B cell (primary cell): ENCODE results near the gene PLAGL2. TPM values are rescaled to one million over a fixed set of nuclear protein-coding genes. Genes with fewer than 3 reads are reported as not detected.
"Not testable (repeated sequence)": the region's sequence is repeated elsewhere in the genome, so short reads cannot be mapped to it uniquely, and the experiment has no call there.

ENCODE experiments used
- ATAC-seq: fragments of 200-7000 bp; cut with Tn5 transposase; one replicate; pipeline ENCODE4 v1.10.0; 2021; ENCODE audit warnings: low read depth, mild to moderate bottlenecking, moderate number of reproducible peaks, moderate library complexity
- CTCF ChIA-PET: fragments of 350-600 bp; sonication (Branson Sonifier 250); formaldehyde crosslinking; loops from one replicate; lab custom pipeline; 2021; ENCODE audit warnings: antibody characterized with exemption, inconsistent platforms; lab: Charles Lee
- POLR2A ChIA-PET: fragments of 350-600 bp; sonication (Branson Sonifier 250); formaldehyde crosslinking; loops from one replicate; lab custom pipeline; 2021; ENCODE audit warnings: antibody characterized with exemption; lab: Charles Lee
- DNase-seq: peaks from one replicate; pipeline ENCODE4 v3.0.0; 2013
- H2AFZ ChIP-seq: 2 replicates; pipeline ENCODE4 v1.6.1; 2012; ENCODE audit warnings: mild to moderate bottlenecking, low read depth, low read length; ENCODE audit not compliant: insufficient read depth, poor library complexity, severe bottlenecking
- H3K27ac ChIP-seq, 2 donors: 1 replicate in 1 of 2; 2 replicates in 1 of 2; pipeline ENCODE4 v1.5.1; 2012 to 2013; ENCODE audit warnings: low read length in 2 of 2, mild to moderate bottlenecking in 2 of 2, moderate library complexity in 1 of 2
- H3K27me3 ChIP-seq, 4 experiments: fragments of 200-600 bp in 1 of 4; sonication (generic) in 1 of 4; replicated peaks in 1 of 4; 1 replicate in 2 of 4; 2 replicates in 2 of 4; pipeline versions ENCODE4 v1.6.1 to v1.7.0; 2013 to 2016; ENCODE audit warnings: low read length in 3 of 4, mild to moderate bottlenecking in 2 of 4, mixed read lengths in 1 of 4, moderate library complexity in 1 of 4; ENCODE audit not compliant: insufficient read depth in 4 of 4, control insufficient read depth in 3 of 4; ENCODE audit errors: control extremely low read depth in 1 of 4
- H3K36me3 ChIP-seq, 2 experiments: replicated peaks in 1 of 2; 1 replicate in 1 of 2; 2 replicates in 1 of 2; pipeline versions ENCODE4 v1.6.1 to v1.7.1; 2013; ENCODE audit warnings: low read length in 1 of 2; ENCODE audit not compliant: insufficient read depth in 2 of 2, control insufficient read depth in 1 of 2; ENCODE audit errors: control extremely low read depth in 1 of 2, extremely low read depth in 1 of 2
- H3K4me1 ChIP-seq, 2 donors: fragments of 200-600 bp in 1 of 2; sonication (generic) in 1 of 2; 1 replicate in 1 of 2; 2 replicates in 1 of 2; pipeline versions ENCODE4 v1.5.1 to v1.6.1; 2013 to 2017; ENCODE audit warnings: low read length in 2 of 2; ENCODE audit not compliant: control insufficient read depth in 2 of 2, insufficient read depth in 2 of 2
- H3K4me2 ChIP-seq: replicated peaks from 2 replicates; pipeline ENCODE3; 2012; ENCODE audit warnings: mild to moderate bottlenecking, low read depth, low read length; ENCODE audit not compliant: poor library complexity, severe bottlenecking
- H3K4me3 ChIP-seq, 5 experiments: fragments of 200-600 bp in 1 of 5; sonication (generic) in 1 of 5; 1 replicate in 3 of 5; 2 replicates in 2 of 5; pipeline versions ENCODE4 v1.5.1 to v1.7.0; 2011 to 2016; ENCODE audit warnings: low read length in 4 of 5, mild to moderate bottlenecking in 4 of 5, low read depth in 2 of 5, control low read depth in 1 of 5, moderate library complexity in 1 of 5; ENCODE audit not compliant: insufficient read depth in 1 of 5; ENCODE audit errors: control extremely low read depth in 1 of 5, extremely low read depth in 1 of 5
- H3K79me2 ChIP-seq: fragments of 200-600 bp; sonication (generic); one replicate; pipeline ENCODE4 v1.6.0; 2016; ENCODE audit warnings: low read length; ENCODE audit not compliant: control insufficient read depth, insufficient read depth
- H3K9ac ChIP-seq: fragments of 200-600 bp; sonication (generic); 2 replicates; pipeline ENCODE4 v1.6.1; 2017; ENCODE audit warnings: mild to moderate bottlenecking, low read length, moderate library complexity
- H3K9me3 ChIP-seq, 3 donors: one replicate each; pipeline versions ENCODE4 v1.6.1 to v1.7.1; 2013; ENCODE audit warnings: low read length in 2 of 3; ENCODE audit not compliant: control insufficient read depth in 2 of 3, insufficient read depth in 1 of 3; ENCODE audit errors: control extremely low read depth in 1 of 3
- H4K20me1 ChIP-seq: 2 replicates; pipeline ENCODE4 v1.6.0; 2012; ENCODE audit warnings: mild to moderate bottlenecking, low read length; ENCODE audit not compliant: insufficient read depth, control insufficient read depth, poor library complexity, severe bottlenecking
- H3K27ac Mint-ChIP-seq: one replicate; pipeline ENCODE4 v1.8.0; 2021; ENCODE audit warnings: mixed read lengths
- H3K27me3 Mint-ChIP-seq: one replicate; pipeline ENCODE4 v1.8.0; 2021; ENCODE audit warnings: mixed read lengths
- H3K4me1 Mint-ChIP-seq: one replicate; pipeline ENCODE4 v1.8.0; 2021; ENCODE audit warnings: mixed read lengths
- H3K4me3 Mint-ChIP-seq: one replicate; pipeline ENCODE4 v1.8.0; 2021; ENCODE audit warnings: mixed read lengths
- H3K9me3 Mint-ChIP-seq: one replicate; pipeline ENCODE4 v1.8.0; 2022; ENCODE audit warnings: mixed read lengths; ENCODE audit not compliant: insufficient read depth
- EZH2 ChIP-seq: IDR thresholded peaks from 2 replicates; pipeline ENCODE4 v1.6.1; 2012; ENCODE audit warnings: borderline replicate concordance, low read depth, mild to moderate bottlenecking, moderate library complexity, low read length; ENCODE audit not compliant: insufficient read depth, poor library complexity, severe bottlenecking
- WGBS: methylation state at CpG from one replicate; pipeline ENCODE4 v1.1.5; 2013; ENCODE audit warnings: missing lambda C conversion rate; ENCODE audit not compliant: insufficient coverage; 5-methylcytosine and 5-hydroxymethylcytosine counted together
- intact Hi-C: fragments of 100-400 bp; cut with micrococcal nuclease; formaldehyde crosslinking; loops from one replicate; pipeline ENCODE4 v1.10.0; 2022
- polyA plus RNA-seq: library from polyadenylated mRNA; depleted of rRNA; stranded (reverse); fragments of >200 nt; gene quantifications from 2 replicates; pipeline ENCODE4 v1.2.3, GENCODE V29; 2012
- total RNA-seq, 2 donors: library from RNA; stranded (reverse); fragments of 120-200 nt in 1 of 2; gene quantifications; 1 replicate in 1 of 2; 2 replicates in 1 of 2; pipeline versions ENCODE4 v1.2.3 to v1.2.4, GENCODE V29; 2013 to 2022
- TF ChIP-seq, protein P1 (sequence below): fragments of 200-600 bp; IDR thresholded peaks from one replicate; pipeline ENCODE4 v1.8.0; 2022; ENCODE audit warnings: antibody characterized with exemption, mild to moderate bottlenecking

PLAGL2 gene
- total and polyA plus RNA-seq, 2 donors (not counting 1 experiment from before 2014, with no cell fraction given): 4.4 to 18.4 TPM

DNA sequence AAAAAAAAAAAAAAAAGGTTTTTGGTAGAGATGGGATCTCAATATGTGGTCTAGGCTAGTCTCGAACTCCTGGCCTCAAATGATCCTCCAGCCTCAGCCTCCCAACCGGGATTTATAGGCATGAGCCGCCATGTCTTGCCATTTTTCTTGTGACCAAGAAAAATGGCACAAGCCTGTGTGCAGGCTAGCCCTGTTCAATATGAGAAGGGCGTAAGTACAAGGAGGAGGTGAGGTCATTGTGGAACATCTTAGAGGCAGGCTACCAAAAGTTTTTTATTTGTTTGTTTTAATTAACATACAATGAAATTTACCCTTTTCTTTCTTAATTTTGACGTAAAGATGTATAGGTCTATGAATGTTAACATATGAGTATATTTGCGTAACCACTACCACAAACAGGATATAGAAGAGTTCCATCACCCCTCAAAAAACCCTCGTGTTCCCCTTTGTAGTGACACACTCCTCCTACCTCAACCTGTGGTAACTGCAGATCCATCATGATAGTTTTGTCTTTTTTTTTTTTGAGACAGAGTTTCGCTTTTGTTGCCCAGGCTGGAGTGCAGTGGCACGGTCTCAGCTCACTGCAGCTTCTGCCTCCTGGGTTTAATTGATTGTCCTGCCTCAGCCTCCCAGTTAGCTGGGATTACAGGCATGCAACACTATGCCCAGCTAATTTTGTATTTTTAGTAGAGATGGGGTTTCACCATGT, 41.6 kb upstream of the PLAGL2 start:
- no peaks in the 10 kb centered on the region for H3K79me2 ChIP-seq
- H3K27ac Mint-ChIP-seq: no peak overlapping the region
- ATAC-seq: no peak
- no peak overlapping the region for H3K9ac ChIP-seq
- H3K4me1 Mint-ChIP-seq: peaks cover 8% of the 10 kb centered on the region
- ChIA-PET POLR2A (no interaction called here), CTCF (no interaction called here)
- no peak overlapping the region for H3K4me3 Mint-ChIP-seq
- TF ChIP-seq, protein P1, sequence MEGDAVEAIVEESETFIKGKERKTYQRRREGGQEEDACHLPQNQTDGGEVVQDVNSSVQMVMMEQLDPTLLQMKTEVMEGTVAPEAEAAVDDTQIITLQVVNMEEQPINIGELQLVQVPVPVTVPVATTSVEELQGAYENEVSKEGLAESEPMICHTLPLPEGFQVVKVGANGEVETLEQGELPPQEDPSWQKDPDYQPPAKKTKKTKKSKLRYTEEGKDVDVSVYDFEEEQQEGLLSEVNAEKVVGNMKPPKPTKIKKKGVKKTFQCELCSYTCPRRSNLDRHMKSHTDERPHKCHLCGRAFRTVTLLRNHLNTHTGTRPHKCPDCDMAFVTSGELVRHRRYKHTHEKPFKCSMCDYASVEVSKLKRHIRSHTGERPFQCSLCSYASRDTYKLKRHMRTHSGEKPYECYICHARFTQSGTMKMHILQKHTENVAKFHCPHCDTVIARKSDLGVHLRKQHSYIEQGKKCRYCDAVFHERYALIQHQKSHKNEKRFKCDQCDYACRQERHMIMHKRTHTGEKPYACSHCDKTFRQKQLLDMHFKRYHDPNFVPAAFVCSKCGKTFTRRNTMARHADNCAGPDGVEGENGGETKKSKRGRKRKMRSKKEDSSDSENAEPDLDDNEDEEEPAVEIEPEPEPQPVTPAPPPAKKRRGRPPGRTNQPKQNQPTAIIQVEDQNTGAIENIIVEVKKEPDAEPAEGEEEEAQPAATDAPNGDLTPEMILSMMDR: no peak
- TF ChIP-seq EZH2: no peak
- H3K9me3 Mint-ChIP-seq: no peaks in the 10 kb centered on the region
- peaks cover 0 to 5% (median 3%) of the 10 kb centered on the region in 3 donors for H3K9me3 ChIP-seq
- peaks cover 0 to 5% of the 10 kb centered on the region in 2 donors for H3K4me1 ChIP-seq
- H3K4me2 ChIP-seq: no peak overlapping the region
- H3K4me3 ChIP-seq: no peak overlapping the region
- no peaks in the 10 kb centered on the region for H3K27me3 ChIP-seq
- peaks cover 4% of the 10 kb centered on the region for H3K27me3 Mint-ChIP-seq
- no peak overlapping the region for H3K27ac ChIP-seq
- WGBS: 80% methylated on average over 4 of the region's 9 CpGs
- H4K20me1 ChIP-seq: no peaks in the 10 kb centered on the region
- no peak for DNase-seq
- no peaks in the 10 kb centered on the region for H3K36me3 ChIP-seq
- intact Hi-C loops: no loop called here
- H2AFZ ChIP-seq: no peak overlapping the region

DNA sequence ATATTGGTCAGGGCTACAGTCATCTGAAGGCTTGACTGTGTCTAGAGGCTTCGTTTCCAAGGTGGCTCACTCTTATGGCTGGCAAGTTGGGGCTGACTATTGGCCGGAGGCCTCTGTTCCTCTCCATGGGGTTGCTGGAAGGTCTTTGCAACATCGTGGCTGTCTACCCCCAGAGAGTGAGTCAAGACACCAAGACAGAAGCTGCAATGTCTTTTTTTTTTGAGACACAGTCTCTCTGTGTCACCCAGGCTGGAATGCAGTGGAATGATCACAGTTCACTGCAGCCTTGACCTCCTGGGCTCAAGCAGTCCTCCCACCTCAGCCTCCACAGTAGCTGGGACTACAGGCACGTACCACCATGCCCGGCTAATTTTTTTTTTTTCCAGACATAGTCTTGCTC, 40.5 kb upstream of the PLAGL2 start:
- H3K9ac ChIP-seq: no peak overlapping the region
- H3K27me3 Mint-ChIP-seq: peaks cover 4% of the 10 kb centered on the region
- TF ChIP-seq EZH2: no peak
- TF ChIP-seq, protein P1: no peak
- H3K79me2 ChIP-seq: no peaks in the 10 kb centered on the region
- intact Hi-C loops: no loop called here
- no peak overlapping the region for H3K4me2 ChIP-seq
- no peaks in the 10 kb centered on the region for H3K9me3 ChIP-seq
- no peak overlapping the region for H3K27ac ChIP-seq
- H4K20me1 ChIP-seq: no peaks in the 10 kb centered on the region
- no peak overlapping the region for H3K4me3 ChIP-seq
- H3K27me3 ChIP-seq: no peaks in the 10 kb centered on the region
- peaks cover 0 to 5% of the 10 kb centered on the region in 2 donors for H3K4me1 ChIP-seq
- no peak overlapping the region for H3K4me3 Mint-ChIP-seq
- H3K27ac Mint-ChIP-seq: no peak overlapping the region
- H3K4me1 Mint-ChIP-seq: peaks cover 8% of the 10 kb centered on the region
- ChIA-PET POLR2A (no interaction called here), CTCF (interaction anchor here (0.6 kb wide), 1 partner anchor 375 kb away, joined by 3 read pairs; no protein-coding TSS in a partner anchor)
- no peaks in the 10 kb centered on the region for H3K9me3 Mint-ChIP-seq
- DNase-seq (no peak), ATAC-seq (no peak)
- 90% methylated on average over 5 of the region's 5 CpGs for WGBS
- no peaks in the 10 kb centered on the region for H3K36me3 ChIP-seq
- no peak overlapping the region for H2AFZ ChIP-seq

DNA sequence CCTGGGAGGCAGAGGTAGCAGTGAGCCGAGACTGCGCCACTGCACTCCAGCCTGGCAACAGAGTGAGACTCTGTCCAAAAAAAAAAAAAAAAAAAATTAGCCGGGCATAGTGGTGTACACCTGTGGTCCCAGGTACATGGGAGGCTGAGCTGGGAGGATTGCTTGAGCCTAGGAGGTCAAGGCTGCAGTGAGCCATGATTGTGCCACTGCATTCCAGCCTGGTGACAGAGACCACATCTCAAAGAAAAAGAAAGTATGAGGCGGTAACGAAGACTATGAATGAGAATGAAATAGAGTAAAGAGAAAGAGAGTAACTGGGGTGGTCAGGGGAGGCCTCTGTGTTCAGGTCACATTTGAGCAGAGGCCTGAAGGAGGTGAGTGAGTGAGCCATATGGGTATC, 38.7 kb upstream of the PLAGL2 start:
- H3K36me3 ChIP-seq, H4K20me1 ChIP-seq, H3K27me3 ChIP-seq, CTCF ChIA-PET, intact Hi-C loops, H3K27ac ChIP-seq, H2AFZ ChIP-seq, H3K4me1 Mint-ChIP-seq, H3K79me2 ChIP-seq, H3K9me3 Mint-ChIP-seq, ATAC-seq, H3K27me3 Mint-ChIP-seq, H3K4me2 ChIP-seq, H3K4me1 ChIP-seq, H3K9ac ChIP-seq, H3K4me3 ChIP-seq, H3K9me3 ChIP-seq, POLR2A ChIA-PET, H3K4me3 Mint-ChIP-seq, H3K27ac Mint-ChIP-seq, DNase-seq: not testable (repeated sequence)
- 100% methylated on average over 2 of the region's 5 CpGs for WGBS
